Cardiac muscle cell (in vitro differentiated cells and primary cell): ENCODE data around the gene COL18A1. TPM values are rescaled to one million over a fixed set of nuclear protein-coding genes. Genes with fewer than 3 reads are reported as not detected.

Experiments
- DNase-seq, 2 donors: peaks; one replicate each; pipeline versions ENCODE4 v3.0.0 to v3.0.0-alpha.2; 2010 to 2017; ENCODE audit warnings: low read depth in 1 of 2, low spot score in 1 of 2
- H3K27ac ChIP-seq: fragments of 200-600 bp; sonication (generic); 2 replicates; pipeline ENCODE4 v1.5.1; 2016
- H3K27me3 ChIP-seq: fragments of 200-600 bp; sonication (generic); 2 replicates; pipeline ENCODE4 v1.6.0; 2016; ENCODE audit warnings: control low read depth
- H3K36me3 ChIP-seq: fragments of 200-600 bp; sonication (generic); 2 replicates; pipeline ENCODE4 v1.5.1; 2016; ENCODE audit warnings: control low read depth
- H3K4me1 ChIP-seq: fragments of 200-600 bp; sonication (generic); 2 replicates; pipeline ENCODE4 v1.8.1; 2017; ENCODE audit warnings: low read depth, mild to moderate bottlenecking, mixed run types
- H3K4me3 ChIP-seq: fragments of 200-600 bp; sonication (generic); 2 replicates; pipeline ENCODE4 v1.5.1; 2016; ENCODE audit warnings: mild to moderate bottlenecking
- H3K9me3 ChIP-seq: fragments of 200-600 bp; sonication (generic); 2 replicates; pipeline ENCODE4 v1.5.1; 2017; ENCODE audit warnings: low read depth, mild to moderate bottlenecking, control low read depth
- polyA plus RNA-seq: library from polyadenylated mRNA; unstranded; fragments of >200 nt; fragmentation: Nextera tagmentation; extraction: Ambion mirVana; gene quantifications from 2 replicates; pipeline ENCODE4 v1.2.1, GENCODE V29; 2016
- total RNA-seq: library from RNA; depleted of rRNA; stranded (reverse); fragments of >200 nt; gene quantifications from 2 replicates; pipeline ENCODE4 v1.2.3, GENCODE V29; 2016
- TF ChIP-seq, protein P1 (sequence below): IDR thresholded peaks from 2 replicates; pipeline ENCODE4 v1.5.1; 2012; ENCODE audit warnings: low read depth, mild to moderate bottlenecking, low read length

COL18A1 gene
- total and polyA plus RNA-seq, 2 experiments from 2014 or later: 407 to 1,182 TPM

DNA sequence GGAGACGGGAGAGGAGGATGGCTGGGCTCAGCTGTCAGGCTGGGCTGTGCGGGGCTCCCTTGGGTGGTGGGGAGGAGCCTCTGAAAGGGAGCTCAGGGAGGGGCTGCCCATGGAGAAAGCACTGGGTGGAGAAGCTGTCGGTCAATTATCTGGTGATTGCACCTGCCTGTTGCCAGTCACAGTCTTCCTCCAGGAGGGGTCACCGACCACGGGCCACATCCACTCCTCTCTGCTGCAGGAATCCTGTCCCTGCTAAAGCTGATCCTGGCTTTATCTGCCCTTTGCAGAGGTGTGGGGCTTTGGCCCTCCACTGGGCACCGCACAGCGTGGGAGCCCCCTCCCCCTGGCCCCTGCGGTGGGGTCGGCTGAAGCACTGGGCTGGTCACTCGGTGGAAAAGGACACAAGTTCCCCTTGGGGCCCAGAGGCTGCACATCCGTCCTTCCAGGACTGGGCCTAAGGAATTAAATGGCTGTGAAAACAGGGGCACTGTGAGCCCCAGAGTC is 21.8 kb upstream of the COL18A1 start:
- no peaks in the 10 kb centered on the region for H3K36me3 ChIP-seq
- no peaks in the 10 kb centered on the region for H3K27me3 ChIP-seq
- no peak overlapping the region for H3K27ac ChIP-seq
- H3K9me3 ChIP-seq: no peaks in the 10 kb centered on the region
- H3K4me3 ChIP-seq: no peak overlapping the region
- no peak for DNase-seq
- TF ChIP-seq, protein P1, sequence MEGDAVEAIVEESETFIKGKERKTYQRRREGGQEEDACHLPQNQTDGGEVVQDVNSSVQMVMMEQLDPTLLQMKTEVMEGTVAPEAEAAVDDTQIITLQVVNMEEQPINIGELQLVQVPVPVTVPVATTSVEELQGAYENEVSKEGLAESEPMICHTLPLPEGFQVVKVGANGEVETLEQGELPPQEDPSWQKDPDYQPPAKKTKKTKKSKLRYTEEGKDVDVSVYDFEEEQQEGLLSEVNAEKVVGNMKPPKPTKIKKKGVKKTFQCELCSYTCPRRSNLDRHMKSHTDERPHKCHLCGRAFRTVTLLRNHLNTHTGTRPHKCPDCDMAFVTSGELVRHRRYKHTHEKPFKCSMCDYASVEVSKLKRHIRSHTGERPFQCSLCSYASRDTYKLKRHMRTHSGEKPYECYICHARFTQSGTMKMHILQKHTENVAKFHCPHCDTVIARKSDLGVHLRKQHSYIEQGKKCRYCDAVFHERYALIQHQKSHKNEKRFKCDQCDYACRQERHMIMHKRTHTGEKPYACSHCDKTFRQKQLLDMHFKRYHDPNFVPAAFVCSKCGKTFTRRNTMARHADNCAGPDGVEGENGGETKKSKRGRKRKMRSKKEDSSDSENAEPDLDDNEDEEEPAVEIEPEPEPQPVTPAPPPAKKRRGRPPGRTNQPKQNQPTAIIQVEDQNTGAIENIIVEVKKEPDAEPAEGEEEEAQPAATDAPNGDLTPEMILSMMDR: no peak
- peaks cover 4% of the 10 kb centered on the region for H3K4me1 ChIP-seq

DNA sequence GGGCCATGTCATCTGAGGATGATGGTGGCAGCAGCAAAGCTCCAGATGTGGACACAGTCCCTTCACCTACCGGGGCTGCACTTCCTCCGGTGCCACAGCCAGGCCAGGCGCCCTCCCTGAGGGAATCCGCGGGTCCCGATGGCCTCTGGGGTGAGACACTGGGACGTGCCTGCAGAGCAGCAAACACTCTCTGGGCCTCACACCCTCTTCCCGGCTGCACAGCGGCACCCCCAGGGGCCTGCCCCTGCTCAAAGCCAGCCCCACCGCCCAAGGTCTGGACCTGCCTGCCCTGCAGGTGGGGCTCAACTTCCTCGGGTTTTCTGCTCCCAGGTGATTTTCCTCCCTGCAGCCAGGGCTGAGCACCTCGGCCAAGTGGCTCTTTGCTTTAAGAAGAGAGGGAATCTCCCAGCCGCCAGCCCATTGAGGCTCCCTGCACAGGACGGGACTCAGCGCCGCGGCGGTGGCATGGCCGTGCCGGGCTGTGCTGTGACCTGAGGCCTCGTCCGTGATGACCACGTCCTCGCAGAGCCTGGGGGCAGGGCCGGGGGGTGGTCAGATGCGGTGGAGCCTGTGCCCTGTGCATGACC is 21.3 kb upstream of the COL18A1 start:
- H3K27me3 ChIP-seq: no peaks in the 10 kb centered on the region
- no peak overlapping the region for H3K4me3 ChIP-seq
- TF ChIP-seq, protein P1: no peak
- H3K4me1 ChIP-seq: peaks cover 4% of the 10 kb centered on the region
- DNase-seq: no peak
- H3K36me3 ChIP-seq: no peaks in the 10 kb centered on the region
- H3K9me3 ChIP-seq: no peaks in the 10 kb centered on the region
- no peak overlapping the region for H3K27ac ChIP-seq

DNA sequence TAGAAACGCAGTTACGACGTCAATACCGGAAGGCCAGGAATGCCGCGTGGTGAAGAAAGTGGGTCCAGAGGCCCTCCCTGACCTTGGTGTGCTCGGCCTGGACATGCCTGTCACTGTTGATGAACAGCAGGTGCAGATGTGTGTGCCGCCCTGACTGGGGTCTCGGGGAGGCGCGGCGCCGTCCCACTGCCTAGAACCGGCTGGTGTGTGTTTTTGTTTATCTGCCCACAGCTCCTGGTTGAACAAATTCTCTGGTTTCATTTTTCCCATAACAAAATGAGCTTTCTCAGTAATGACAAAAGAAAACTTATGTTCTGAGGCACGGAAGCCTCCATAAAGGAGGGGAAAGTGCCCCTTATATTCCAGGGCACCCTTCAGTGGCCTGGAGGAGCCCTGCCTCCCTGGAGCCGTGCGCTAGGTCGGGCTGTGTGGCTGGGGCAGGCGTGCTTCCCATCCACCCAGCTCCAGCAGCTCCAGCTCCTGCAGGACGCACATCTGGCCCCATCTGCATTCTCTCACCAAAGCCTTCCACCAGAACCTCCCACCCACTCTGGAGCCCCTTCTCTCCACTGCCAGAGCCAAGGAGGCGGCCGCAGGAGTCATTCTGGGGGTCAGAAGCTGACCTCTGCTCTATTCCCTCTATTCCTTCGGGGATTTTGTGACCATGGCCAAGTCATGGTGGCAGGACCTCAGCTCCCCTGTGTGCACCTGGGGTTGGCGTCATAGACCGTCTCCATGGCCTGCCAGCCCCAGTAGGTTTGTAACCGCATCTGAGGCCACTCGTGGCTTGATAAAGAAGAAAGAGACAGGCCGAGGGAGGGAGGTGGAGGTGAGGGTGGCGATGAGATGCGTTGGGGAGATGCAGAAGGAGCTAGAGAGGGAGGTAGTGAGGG is 20.1 kb upstream of the COL18A1 start:
- DNase-seq: no peak
- peaks cover 4% of the 10 kb centered on the region for H3K4me1 ChIP-seq
- H3K27me3 ChIP-seq: no peaks in the 10 kb centered on the region
- H3K36me3 ChIP-seq: no peaks in the 10 kb centered on the region
- H3K9me3 ChIP-seq: no peaks in the 10 kb centered on the region
- TF ChIP-seq, protein P1: no peak
- H3K4me3 ChIP-seq: no peak overlapping the region
- no peak overlapping the region for H3K27ac ChIP-seq

DNA sequence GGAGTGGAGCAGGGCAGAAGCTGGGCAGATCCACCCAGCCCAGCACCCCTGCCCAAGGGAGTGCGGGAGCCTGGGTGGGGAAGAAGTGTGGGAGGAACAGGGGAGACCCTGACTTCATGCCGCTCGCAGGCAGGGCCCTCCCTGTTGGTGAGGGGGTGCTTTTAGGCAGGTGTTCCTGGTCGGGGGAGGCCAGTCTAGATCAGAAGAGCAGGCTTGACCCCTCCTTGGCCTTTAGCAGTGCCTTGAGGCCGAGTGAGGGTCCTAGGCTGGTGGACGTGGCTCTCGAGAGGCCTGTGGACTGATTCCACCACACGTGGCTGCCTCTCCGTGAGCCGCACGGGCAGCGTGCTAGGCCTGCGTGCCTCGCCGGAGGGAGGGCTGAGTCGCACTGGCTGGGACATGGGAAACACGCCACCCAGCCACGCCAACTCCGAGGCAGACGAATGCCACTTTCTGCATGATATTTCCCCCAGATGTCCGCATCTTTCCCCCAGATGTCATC is 19.4 kb upstream of the COL18A1 start:
- no peak overlapping the region for H3K27ac ChIP-seq
- H3K36me3 ChIP-seq: no peaks in the 10 kb centered on the region
- DNase-seq: no peak
- no peak overlapping the region for H3K4me3 ChIP-seq
- no peaks in the 10 kb centered on the region for H3K27me3 ChIP-seq
- no peaks in the 10 kb centered on the region for H3K9me3 ChIP-seq
- TF ChIP-seq, protein P1: no peak
- H3K4me1 ChIP-seq: peaks cover 4% of the 10 kb centered on the region

DNA sequence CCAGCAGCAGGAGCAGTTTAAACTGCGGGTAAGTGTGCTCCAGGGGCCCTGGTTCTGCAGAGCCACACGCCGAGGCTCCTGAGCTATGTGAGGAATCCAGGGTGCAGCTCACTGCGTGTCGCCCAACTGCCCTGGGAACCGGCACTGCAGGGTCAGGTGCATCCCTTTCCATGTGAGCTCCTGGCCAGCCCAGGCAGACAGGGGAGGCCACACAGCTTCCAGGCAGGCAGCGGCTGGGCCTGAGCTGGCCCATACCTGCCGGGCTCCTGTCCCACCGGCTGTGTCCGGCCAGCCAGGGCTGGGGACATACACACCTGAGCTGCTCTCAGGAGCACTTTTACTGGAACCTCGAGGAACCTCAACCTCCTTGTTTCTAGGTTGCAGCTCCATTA is 18.6 kb upstream of the COL18A1 start:
- H3K9me3 ChIP-seq: no peaks in the 10 kb centered on the region
- no peak overlapping the region for H3K4me3 ChIP-seq
- H3K27ac ChIP-seq: no peak overlapping the region
- no peaks in the 10 kb centered on the region for H3K36me3 ChIP-seq
- TF ChIP-seq, protein P1: no peak
- peaks cover 4% of the 10 kb centered on the region for H3K4me1 ChIP-seq
- H3K27me3 ChIP-seq: no peaks in the 10 kb centered on the region
- DNase-seq: no peak
